DMS153 (cell line): Measurements from ENCODE around the gene HYAL1.

Source experiments
- DNase-seq: peaks from one replicate; lab custom pipeline; 2025; lab: John Stamatoyannopoulos, UW

The HYAL1 gene

DNA sequence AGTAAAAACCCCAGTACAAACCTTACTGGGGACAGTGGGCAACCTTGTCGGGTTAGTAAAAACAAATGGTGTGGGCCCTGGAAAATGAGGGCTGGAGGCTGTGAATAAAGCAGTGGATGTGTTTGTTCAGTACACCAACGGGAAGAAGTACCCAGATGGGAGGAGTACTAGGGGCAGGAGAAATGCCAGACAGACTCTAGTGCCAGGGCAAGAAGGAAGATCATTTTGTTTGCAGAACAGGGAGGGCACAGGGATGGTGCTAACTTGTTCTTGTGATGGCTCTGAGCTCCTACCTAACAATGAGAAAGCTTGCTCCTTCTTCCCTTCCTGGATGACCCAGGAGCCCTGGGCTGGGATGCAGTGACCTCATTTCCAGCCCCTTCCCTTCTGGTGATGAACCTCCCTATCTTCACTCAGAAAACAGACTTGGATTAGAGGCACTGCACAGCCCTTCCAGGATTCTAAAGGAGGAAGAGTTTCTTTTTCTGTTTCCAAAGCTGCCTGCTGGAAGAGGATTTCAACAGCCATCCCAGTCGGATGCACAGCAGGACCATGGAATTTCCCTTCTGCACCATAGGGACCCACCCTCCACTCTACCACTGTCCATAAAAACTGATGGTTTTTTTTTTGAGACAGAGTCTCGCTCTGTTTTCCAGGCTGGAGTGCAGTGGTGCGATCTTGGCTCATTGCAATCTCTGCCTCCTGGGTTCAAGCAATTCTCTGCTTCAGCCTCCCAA, 31.1 kb upstream of the HYAL1 start:
- DNase-seq, result no peak

DNA sequence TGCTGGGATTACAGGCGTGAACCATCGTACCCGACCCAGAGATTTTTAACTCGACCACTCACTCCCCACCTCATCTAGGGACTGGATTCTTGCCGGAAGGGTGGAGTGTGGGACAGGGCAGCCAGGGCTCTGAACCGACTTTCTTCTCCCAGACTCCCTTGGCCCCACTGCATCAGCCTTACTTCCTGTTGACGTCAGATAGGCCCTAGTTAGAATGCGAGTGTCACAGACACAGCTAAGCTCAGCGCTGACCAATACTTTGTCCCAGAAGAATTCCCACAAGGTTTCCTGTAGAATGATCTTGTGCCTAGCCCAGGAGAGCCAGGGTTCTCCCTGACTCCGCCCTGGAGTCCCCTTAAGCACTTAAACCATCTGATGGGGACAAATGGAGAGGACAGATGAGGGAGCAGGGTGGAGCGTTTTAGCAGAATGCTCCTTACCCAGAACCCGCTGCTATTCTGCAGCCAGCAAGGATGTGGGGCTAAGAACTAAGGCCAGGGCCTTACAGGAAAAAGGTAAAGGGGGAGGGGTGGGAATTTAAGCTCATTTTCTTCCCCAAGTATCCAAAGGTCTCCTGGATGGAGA, 30.5 kb upstream of the HYAL1 start:
- DNase-seq, result no peak

GRCh38 chr3:50331364-50331907, 28.1 kb upstream of the HYAL1 start:
- no peak for DNase-seq

DNA sequence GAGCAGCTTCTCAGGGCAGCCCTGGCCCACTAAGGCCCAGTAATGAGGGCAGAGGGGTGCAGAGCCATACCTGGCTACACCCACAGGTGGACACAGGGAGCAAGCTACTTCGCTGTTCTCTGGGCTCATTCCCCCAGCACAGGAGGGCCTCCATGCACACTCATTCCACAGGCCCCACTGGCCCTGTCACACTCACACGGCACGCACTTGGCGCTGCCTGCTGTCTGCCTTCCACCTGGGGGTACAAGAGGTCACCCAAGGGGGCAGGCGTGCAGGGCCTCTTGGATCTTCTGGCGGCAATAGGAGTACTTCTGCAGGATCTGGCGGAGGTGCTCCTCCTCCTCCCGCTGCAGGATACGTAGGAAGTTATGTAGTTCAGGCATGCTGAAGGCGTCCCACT, 27.0 kb upstream of the HYAL1 start:
- no peak for DNase-seq

- peak; percentile 82 for DNase-seq
Measured at GRCh38 chr3:50327943-50328691, 24.7 kb upstream of the HYAL1 start, which contains the start of gene TUSC2. Gene TUSC2 (minus strand): TSS chr3:50328223. CDS start chr3:50328099, 124 bp downstream.

DNA sequence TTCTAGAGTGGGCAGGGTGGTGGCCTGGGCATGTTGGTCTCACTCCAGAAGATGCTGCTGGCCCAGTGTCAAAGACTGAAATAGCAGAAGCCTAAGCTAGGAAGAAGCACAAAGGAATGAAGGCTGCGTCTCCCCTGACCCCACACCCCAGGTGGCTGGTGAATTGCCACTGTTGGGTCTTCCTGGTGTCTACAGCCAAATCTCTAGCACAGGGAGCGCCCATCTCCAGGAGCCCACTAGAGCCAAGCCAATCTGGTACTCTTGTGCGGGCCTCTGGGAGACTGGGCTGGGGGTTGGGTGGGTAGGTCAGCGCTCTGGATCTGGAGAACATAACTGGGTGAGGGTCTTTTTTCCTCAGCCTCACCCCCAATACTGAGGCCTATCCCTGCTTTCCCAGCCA, 23.8 kb upstream of the HYAL1 start:
- DNase-seq, result no peak

DNA sequence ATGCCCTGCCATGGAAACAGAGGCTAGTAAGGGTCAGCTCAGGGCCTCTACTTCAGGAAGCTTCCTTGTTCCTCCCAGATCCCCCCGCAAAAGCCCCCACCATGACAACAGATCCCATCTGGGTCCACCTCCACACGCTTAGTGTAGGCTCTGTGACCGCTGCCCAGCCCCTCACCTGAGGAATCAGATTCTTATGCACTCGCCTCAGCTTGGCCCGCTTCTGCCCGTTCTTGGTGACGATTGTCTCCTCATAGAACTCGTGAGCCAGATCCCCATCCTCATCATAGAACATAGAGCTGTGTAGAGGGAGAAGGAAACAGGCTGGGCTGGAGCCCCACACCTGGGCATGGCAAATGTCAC, 22.8 kb upstream of the HYAL1 start:
- no peak for DNase-seq

DNA sequence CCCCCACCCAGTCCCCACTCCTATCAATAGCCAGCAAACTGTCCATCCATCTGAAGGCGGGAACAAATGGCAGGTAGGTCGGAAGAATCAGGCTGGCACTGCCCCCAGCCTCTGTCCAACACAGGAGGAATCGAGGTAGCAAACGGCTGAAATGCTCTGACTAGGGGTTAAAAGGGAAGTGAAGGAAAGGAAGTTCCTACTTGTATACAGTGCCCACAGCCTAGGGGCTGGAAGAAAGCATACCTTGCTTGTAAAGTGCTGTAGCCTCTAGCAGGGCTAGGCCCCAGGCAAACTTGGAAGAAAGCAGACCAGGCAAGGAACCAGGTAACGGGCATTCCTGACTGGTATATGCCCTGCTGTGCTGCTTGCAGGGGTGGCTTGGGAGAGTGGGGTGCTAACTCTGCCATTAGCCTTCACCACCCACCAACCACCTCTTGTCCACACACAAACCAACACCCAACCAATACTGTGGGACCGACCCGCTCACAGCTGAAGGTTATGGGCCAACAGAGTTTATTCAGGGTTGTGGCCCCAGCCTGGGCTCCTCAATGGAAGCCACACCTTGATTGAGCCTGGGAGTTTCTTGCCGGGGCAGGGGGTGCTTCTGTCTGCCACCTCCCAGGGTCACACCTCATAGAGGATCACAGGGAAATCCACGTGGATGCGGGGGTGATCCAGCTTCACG, 22.3 kb upstream of the HYAL1 start:
- no peak for DNase-seq

DNA sequence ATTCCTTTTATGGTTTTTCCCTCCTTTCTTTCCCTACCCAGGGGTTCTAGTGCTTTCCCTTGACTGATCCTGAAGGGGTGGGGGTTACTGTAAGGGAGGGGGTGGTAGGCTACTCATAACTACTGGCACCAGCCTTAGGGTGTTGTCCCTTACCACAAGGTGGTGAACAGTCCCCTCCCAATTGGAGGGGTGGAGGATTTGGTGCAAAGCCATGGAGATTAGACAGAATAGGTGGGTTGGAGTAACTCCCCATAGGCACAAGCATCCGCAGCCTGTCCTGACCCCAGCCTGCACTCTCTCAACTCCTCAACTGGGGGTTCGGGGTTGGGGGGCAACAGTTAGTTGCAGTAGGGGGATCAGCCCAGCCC, 21.7 kb upstream of the HYAL1 start:
- no peak for DNase-seq

DNA sequence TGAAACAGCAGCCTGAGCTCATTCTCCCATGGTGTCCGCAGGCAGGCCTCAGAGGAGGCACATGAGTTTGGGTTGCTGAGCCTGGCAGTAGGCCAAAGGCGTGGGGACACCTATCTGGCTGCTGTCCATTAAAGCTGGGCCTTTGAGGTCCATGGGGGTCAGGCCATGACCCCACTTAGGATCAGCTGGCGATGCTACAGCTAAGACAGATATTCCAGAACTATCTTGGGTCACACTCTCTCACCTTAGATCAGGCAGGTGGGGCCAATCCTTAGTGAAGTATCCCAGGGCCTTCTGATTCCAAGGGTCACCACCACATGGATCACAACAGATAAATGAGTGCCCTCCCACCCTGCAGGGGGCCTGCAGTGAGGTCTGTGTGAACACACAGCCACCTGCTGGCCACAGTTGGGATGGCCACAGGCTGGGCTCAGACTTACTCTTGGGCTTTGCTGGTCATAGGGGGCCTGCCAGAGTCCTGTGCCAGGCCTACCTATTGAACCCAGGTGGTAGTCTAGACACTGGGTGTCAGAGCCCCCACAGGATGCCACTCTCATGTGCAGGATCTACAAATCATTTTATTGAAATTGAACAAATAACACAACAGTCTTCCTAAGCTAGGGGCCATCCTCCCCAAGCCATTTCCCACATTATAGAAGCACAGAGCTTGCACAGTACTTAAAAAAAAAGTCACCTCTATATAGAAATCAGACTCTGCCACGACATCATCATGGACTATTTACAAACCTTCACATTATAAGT, 21.2 kb upstream of the HYAL1 start:
- DNase-seq, result no peak

DNA sequence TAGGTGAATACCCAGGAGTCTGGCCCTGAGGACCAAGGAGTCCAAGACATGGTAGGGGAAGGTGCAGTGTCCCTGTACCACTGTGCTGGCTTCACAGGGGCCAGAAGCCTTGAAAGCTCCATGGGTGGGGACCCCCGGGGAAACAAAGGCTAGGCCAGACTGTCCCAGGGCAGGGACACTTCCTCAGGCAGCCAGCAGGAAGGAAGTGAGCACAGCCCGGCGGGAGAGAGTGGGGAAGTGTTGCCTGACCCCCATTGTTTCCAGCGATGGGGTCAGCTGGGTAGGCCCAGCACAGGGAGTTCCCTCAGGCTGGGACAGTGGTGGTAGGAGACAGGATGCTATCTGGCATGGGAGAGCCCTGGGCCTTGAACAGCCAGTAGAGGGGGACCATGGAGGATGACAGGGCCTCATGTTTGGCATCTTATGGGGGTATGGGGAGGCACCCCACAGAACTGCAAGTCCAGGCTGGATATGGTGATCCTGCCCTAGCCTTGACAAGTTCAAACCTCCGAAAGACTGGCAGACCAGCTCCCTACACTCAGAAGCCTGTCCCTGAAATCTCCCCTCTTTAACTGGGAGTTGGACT, 20.3 kb upstream of the HYAL1 start:
- no peak for DNase-seq

DNA sequence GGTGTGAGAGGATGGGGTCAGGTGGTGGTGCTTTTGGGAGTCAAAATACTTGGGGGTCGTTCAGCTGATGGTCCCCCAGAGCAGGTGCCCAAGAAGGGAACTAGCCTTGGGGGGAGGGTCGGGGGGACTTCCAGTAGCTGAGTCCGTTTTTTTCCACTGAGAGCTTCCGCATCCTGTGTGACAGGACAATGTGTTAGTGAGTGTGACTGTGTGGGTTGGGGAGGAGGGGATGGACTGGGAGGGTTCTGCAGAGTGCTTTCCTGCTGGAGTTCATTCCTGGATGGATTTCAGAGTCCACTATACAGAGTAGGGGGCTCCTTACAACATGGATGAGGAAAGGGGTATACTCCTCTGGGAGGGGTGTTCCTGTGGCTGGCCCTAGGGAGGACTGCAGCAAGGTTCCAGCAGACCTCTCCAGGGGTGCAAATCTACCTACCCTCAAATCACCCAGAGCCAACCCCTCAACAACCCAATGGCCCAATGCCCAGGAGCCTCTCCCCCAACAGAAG, 19.8 kb upstream of the HYAL1 start:
- no peak for DNase-seq

GRCh38 chr3:50322386-50323091, 19.2 kb upstream of the HYAL1 start, which contains the start of gene HYAL2:
Gene HYAL2 (minus strand): TSS chr3:50322745. CDS start chr3:50320489, 2,256 bp downstream.
- peak; percentile 41 for DNase-seq

GRCh38 chr3:50322115-50322385, 18.7 kb upstream of the HYAL1 start:
- no peak for DNase-seq

GRCh38 chr3:50321336-50322114, 18.2 kb upstream of the HYAL1 start:
- peak; percentile 54 for DNase-seq

DNA sequence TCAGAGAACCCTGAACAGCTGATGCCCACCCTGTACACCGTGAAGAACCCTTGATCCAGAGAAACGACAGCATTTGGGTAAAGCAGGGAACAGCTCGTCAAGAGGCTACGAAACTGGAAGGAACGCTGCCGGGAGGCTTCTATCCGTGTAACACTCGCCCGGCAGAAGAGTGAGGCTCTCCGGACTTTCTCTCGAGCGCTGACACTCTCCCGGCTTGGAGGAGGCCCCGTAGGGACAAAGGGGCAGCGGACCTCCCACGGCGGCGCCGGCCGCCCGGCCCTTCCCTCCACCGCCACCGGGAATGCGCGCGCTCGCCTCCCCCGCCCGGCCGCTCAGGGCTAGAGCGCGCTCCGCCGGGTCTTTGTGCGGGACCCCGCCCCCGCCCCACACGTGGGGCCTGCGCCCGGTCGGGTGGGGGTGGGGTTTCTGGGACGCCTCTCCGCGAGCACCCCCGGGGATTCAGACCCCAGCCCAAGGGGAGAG, 17.5 kb upstream of the HYAL1 start:
- DNase-seq, result no peak

DNA sequence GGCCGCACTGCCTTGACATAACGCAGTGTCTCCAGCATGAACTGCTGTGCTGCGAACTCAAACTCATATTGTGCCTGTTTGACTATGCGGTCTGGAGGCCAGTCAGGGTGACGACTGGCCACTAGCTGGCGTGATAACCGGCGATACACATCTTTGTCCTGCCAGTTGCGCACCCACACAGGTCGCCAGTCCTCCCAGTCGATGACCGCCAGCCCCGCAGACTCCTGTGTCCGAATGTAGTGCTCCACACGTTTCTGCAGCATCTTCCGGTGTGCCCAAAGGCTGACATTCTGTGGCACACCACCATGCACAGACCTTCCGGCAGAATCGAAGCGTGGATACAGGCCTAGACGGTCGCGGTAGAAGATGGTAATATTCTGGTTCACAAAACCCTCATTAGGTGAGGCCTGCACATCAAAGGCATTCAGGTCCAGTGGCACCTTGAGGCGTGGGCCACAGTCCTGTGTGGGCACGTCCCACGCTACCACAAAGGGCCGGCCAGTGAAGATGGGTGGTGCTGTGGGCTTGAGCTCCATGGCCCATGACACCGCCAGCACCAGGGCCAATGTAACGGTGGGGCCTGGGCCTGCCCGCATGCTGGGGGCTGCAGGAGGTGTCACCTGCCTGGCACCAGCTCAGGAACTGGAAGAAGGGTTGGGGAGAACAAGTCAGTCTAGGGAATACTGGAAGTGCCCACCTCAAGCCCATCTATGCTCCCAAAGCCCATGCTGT, 16.7 kb upstream of the HYAL1 start:
- DNase-seq, result no peak

- no peak for DNase-seq
Measured at GRCh38 chr3:50319181-50319893, 16.0 kb upstream of the HYAL1 start.
